Caco-2 (cell line): ENCODE results near the gene GSTK1. TPM values are rescaled to one million over a fixed set of nuclear protein-coding genes. Genes with fewer than 3 reads are reported as not detected.

Experiments used
- BruUV-seq: library from RNA; stranded (reverse); fragments of 400-500 nt; replicated peaks from 2 replicates; lab custom pipeline; 2021; lab: Mats Ljungman, UMichigan
- CTCF ChIA-PET: fragments of 300-600 bp; sonication (Branson Sonifier 250); formaldehyde crosslinking; loops from one replicate; lab custom pipeline; 2022; ENCODE audit warnings: antibody characterized with exemption; lab: Charles Lee
- POLR2A ChIA-PET: fragments of 300-600 bp; sonication (Branson Sonifier 250); formaldehyde crosslinking; loops from one replicate; lab custom pipeline; 2022; ENCODE audit warnings: antibody characterized with exemption; lab: Charles Lee
- DNase-seq, 2 experiments: peaks; one replicate each; pipeline versions ENCODE4 v3.0.0 to v3.0.0-alpha.2; 2020 to 2022
- H3K27me3 ChIP-seq: replicated peaks from 2 replicates; pipeline ENCODE4 v1.6.0; 2011; ENCODE audit warnings: low read length; ENCODE audit not compliant: control insufficient read depth, insufficient read depth
- H3K36me3 ChIP-seq: 2 replicates; pipeline ENCODE4 v1.5.1; 2011; ENCODE audit warnings: low read length; ENCODE audit not compliant: control insufficient read depth, insufficient read depth
- H3K4me1 ChIP-seq: fragments of 250-450 bp; sonication (Bioruptor Pico); 2 replicates; pipeline ENCODE4 v1.5.1; 2020; ENCODE audit warnings: mild to moderate bottlenecking
- H3K4me3 ChIP-seq: 2 replicates; pipeline ENCODE4 v1.5.1; 2011; ENCODE audit warnings: low read depth, mild to moderate bottlenecking, control low read depth, low read length
- H3K9me3 ChIP-seq: fragments of 250-450 bp; sonication (Bioruptor Pico); 2 replicates; pipeline ENCODE4 v1.5.1; 2020; ENCODE audit warnings: mild to moderate bottlenecking, moderate library complexity
- H3K27ac Mint-ChIP-seq: one replicate; pipeline ENCODE4 v1.8.0; 2022; ENCODE audit warnings: mixed read lengths; ENCODE audit not compliant: unreplicated experiment
- H3K27me3 Mint-ChIP-seq: one replicate; pipeline ENCODE4 v1.8.0; 2022; ENCODE audit warnings: mixed read lengths; ENCODE audit not compliant: insufficient read depth, unreplicated experiment
- H3K36me3 Mint-ChIP-seq: one replicate; pipeline ENCODE4 v1.8.0; 2022; ENCODE audit warnings: mild to moderate bottlenecking, mixed read lengths; ENCODE audit not compliant: insufficient read depth, unreplicated experiment
- H3K4me1 Mint-ChIP-seq: one replicate; pipeline ENCODE4 v1.8.0; 2022; ENCODE audit warnings: low read depth, mixed read lengths; ENCODE audit not compliant: unreplicated experiment
- H3K4me3 Mint-ChIP-seq: one replicate; pipeline ENCODE4 v1.8.0; 2022; ENCODE audit warnings: mild to moderate bottlenecking, moderate library complexity, mixed read lengths; ENCODE audit not compliant: unreplicated experiment
- H3K9me3 Mint-ChIP-seq: one replicate; pipeline ENCODE4 v1.8.0; 2022; ENCODE audit warnings: mixed read lengths; ENCODE audit not compliant: unreplicated experiment
- intact Hi-C: fragments of 100-400 bp; cut with micrococcal nuclease; formaldehyde crosslinking; loops from one replicate; pipeline ENCODE4 v1.10.0; 2022; ENCODE audit not compliant: unreplicated experiment
- total RNA-seq: library from RNA; stranded (reverse); gene quantifications from 2 replicates; pipeline ENCODE4 v1.2.3, GENCODE V29; 2022
- TF ChIP-seq, protein P1 (sequence below), 2 experiments: fragments of 200-600 bp in 1 of 2; IDR thresholded peaks; 1 replicate in 1 of 2; 2 replicates in 1 of 2; pipeline versions ENCODE4 v1.5.1 to v1.8.0; 2011 to 2022; ENCODE audit warnings: antibody characterized with exemption in 1 of 2, control low read depth in 1 of 2, inconsistent platforms in 1 of 2, low read depth in 1 of 2, low read length in 1 of 2, mild to moderate bottlenecking in 1 of 2, moderate library complexity in 1 of 2; ENCODE audit not compliant: insufficient read depth in 1 of 2, severe bottlenecking in 1 of 2, unreplicated experiment in 1 of 2

Gene GSTK1
- total RNA-seq, 1 experiment from 2014 or later: 134 TPM

DNA sequence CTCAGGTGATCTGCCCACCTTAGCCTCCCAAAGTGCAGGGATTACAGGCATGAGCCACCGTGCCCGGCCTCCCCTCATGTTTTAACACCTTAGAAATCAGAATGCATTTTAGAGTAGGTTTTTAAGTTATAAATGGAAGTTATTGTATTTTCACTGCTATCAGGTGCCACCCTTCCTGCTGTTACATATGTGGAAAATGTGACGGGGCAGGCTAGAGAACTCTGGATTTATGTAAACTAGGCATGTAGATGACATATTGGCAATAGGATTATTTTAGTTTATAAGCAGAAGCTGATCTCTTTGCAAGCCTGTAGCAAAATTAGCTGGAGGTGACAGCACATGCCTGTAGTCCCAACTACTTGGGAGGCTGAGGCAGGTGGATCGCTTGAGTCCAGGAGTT lies 27.1 kb downstream of the GSTK1 start:
- POLR2A ChIA-PET: interaction anchor here (0.6 to 0.7 kb wide), 2 partner anchors 12 to 27 kb away, joined by 9 to 12 read pairs; no protein-coding TSS in a partner anchor

DNA sequence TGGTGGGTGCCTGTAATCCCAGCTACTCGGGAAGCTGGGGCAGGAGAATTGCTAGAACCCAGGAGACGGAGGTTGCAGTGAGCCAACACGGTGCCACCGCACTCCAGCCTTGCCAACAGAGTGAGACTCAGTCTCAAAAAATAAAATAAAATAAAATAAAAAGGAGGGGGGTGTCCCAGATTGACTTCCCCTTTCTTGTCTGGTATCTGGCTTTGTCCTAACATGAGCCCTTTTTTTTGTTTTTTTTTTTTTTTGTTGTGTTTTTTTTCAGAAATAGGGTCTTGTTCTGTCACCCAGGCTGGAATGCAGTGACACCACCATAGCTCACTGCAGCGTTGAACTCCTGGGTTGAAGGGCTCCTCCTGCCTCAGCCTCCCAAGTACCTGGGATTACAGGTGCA lies 29.6 kb downstream of the GSTK1 start:
- ChIA-PET CTCF (interaction anchor here (0.6 kb wide), 1 partner anchor 98 kb away, joined by 3 read pairs; no protein-coding TSS in a partner anchor), POLR2A (no interaction called here)
- Histone ChIP-seq H3K9me3 (no peaks in the 10 kb centered on the region), H3K36me3 (peaks cover 4% of the 10 kb centered on the region), H3K27me3 (no peaks in the 10 kb centered on the region), H3K4me3 (no peak overlapping the region), H3K4me1 (peaks cover 19% of the 10 kb centered on the region)
- TF ChIP-seq, protein P1, sequence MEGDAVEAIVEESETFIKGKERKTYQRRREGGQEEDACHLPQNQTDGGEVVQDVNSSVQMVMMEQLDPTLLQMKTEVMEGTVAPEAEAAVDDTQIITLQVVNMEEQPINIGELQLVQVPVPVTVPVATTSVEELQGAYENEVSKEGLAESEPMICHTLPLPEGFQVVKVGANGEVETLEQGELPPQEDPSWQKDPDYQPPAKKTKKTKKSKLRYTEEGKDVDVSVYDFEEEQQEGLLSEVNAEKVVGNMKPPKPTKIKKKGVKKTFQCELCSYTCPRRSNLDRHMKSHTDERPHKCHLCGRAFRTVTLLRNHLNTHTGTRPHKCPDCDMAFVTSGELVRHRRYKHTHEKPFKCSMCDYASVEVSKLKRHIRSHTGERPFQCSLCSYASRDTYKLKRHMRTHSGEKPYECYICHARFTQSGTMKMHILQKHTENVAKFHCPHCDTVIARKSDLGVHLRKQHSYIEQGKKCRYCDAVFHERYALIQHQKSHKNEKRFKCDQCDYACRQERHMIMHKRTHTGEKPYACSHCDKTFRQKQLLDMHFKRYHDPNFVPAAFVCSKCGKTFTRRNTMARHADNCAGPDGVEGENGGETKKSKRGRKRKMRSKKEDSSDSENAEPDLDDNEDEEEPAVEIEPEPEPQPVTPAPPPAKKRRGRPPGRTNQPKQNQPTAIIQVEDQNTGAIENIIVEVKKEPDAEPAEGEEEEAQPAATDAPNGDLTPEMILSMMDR (IDR thresholded peaks at IDR 0.05; ENCODE audit: insufficient read depth in 1 of 2, low read depth in 1 of 2, low read length in 1 of 2, severe bottlenecking in 1 of 2, unreplicated experiment in 1 of 2): no peak
- Mint-ChIP-seq H3K4me1 (peaks cover 34% of the 10 kb centered on the region), H3K27me3 (no peaks in the 10 kb centered on the region), H3K4me3 (no peak overlapping the region), H3K9me3 (no peaks in the 10 kb centered on the region), H3K27ac (no peak overlapping the region), H3K36me3 (peaks cover 87% of the 10 kb centered on the region)
- intact Hi-C loops: no loop called here
- no TSS peak for BruUV-seq
- DNase-seq: no peak

More for the DNA sequence above, 27.1 kb downstream of the GSTK1 start:
- H3K27me3 ChIP-seq: no peaks in the 10 kb centered on the region
- H3K9me3 ChIP-seq: no peaks in the 10 kb centered on the region
- Mint-ChIP-seq H3K36me3 (peaks cover 70% of the 10 kb centered on the region), H3K4me3 (peak overlapping the region; percentile 81), H3K4me1 (peaks cover 30% of the 10 kb centered on the region), H3K27ac (peak overlapping the region; percentile 89), H3K9me3 (no peaks in the 10 kb centered on the region), H3K27me3 (no peaks in the 10 kb centered on the region)
- BruUV-seq: no TSS peak
- intact Hi-C loops: no loop called here
- CTCF ChIA-PET: interaction anchor here (0.6 kb wide), 1 partner anchor 78 kb away, joined by 3 read pairs; no protein-coding TSS in a partner anchor
- no peak for DNase-seq
- H3K36me3 ChIP-seq: peaks cover 4% of the 10 kb centered on the region
- H3K4me3 ChIP-seq: no peak overlapping the region
- TF ChIP-seq, protein P1 (IDR thresholded peaks at IDR 0.05; ENCODE audit: insufficient read depth in 1 of 2, low read depth in 1 of 2, low read length in 1 of 2, severe bottlenecking in 1 of 2, unreplicated experiment in 1 of 2): no peak
- peaks cover 27% of the 10 kb centered on the region for H3K4me1 ChIP-seq

DNA sequence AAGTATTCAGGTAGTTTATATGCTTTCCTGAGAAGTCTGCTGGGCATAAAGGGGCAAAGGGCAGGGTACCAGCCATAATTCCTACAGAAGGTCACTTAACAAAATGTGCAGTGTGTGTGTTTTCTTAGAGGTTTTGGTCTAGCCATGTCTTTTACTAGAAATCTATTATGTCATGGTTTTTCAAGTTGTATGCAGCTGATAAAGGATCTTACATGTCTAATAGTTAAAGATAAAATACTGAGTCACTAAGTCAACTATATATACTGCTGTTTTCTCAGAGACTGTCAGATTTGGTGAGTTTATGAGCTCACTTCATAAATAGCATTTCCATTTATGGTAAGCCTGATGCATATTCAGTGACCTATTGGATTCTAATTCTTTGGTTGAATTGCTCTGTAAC lies 32.6 kb downstream of the GSTK1 start:
- Histone ChIP-seq H3K36me3 (peaks cover 5% of the 10 kb centered on the region), H3K4me3 (no peak overlapping the region), H3K4me1 (peaks cover 12% of the 10 kb centered on the region), H3K27me3 (no peaks in the 10 kb centered on the region), H3K9me3 (no peaks in the 10 kb centered on the region)
- CTCF ChIA-PET: interaction anchor here (0.6 to 2.2 kb wide), 3 partner anchors 53 to 92 kb away, joined by 3 to 10 read pairs (median 3); no protein-coding TSS in a partner anchor
- TF ChIP-seq, protein P1 (IDR thresholded peaks at IDR 0.05; ENCODE audit: insufficient read depth in 1 of 2, low read depth in 1 of 2, low read length in 1 of 2, severe bottlenecking in 1 of 2, unreplicated experiment in 1 of 2): no peak
- Mint-ChIP-seq H3K4me3 (no peak overlapping the region), H3K4me1 (peaks cover 33% of the 10 kb centered on the region), H3K9me3 (no peaks in the 10 kb centered on the region), H3K36me3 (peaks cover 93% of the 10 kb centered on the region), H3K27me3 (no peaks in the 10 kb centered on the region), H3K27ac (peak overlapping the region; percentile 66)
- intact Hi-C loops: no loop called here
- BruUV-seq: no TSS peak
- DNase-seq: no peak
- POLR2A ChIA-PET: interaction anchor here (0.6 to 1.4 kb wide), 3 partner anchors 8 to 74 kb away, joined by 4 to 5 read pairs (median 5); partner anchors contain the start of gene CASP2
